GM06990 (cell line): ENCODE data around the gene MYH1.

ENCODE experiments used
- DNase-seq: peaks from one replicate; pipeline ENCODE4 v3.0.0-alpha.2; 2011; ENCODE audit not compliant: insufficient read length; ENCODE audit errors: extremely low read depth
- H3K27me3 ChIP-seq: replicated peaks from 2 replicates; pipeline ENCODE4 v1.6.0; 2011; ENCODE audit warnings: low read length; ENCODE audit not compliant: control insufficient read depth, insufficient read depth
- H3K36me3 ChIP-seq: 2 replicates; pipeline ENCODE4 v1.5.1; 2011; ENCODE audit warnings: low read length; ENCODE audit not compliant: control insufficient read depth, insufficient read depth
- H3K4me3 ChIP-seq: replicated peaks from 2 replicates; pipeline ENCODE4 v1.5.1; 2011; ENCODE audit warnings: low read depth, mild to moderate bottlenecking, control low read depth, low read length
- TF ChIP-seq, protein P1 (sequence below): IDR thresholded peaks from 2 replicates; pipeline ENCODE4 v1.5.1; 2011; ENCODE audit warnings: low read length, control low read depth, mild to moderate bottlenecking, inconsistent platforms; ENCODE audit not compliant: insufficient read depth, poor library complexity, severe bottlenecking

The MYH1 gene

DNA sequence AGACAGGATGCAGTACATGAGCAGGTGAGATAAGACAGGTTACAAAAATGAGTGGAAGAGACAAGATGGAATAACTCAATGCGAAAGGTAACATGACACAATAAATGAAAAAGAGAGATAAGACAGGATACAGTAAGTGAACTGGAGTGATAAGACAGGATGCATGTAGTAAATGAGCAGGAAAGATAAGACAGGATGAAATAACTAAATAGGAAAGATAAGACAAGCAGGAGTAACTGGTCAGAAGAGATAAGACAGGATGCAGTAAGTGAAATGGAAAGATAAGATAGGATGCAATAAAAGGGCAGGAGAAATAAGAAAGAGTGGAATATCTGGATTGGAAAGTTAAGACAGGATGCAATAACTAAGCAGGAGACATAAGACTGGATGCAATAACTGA lies 40.6 kb downstream of the MYH1 start:
- H3K27me3 ChIP-seq, result no peaks in the 10 kb centered on the region
- no peaks in the 10 kb centered on the region for H3K36me3 ChIP-seq
- no peak overlapping the region for H3K4me3 ChIP-seq
- TF ChIP-seq, protein P1, sequence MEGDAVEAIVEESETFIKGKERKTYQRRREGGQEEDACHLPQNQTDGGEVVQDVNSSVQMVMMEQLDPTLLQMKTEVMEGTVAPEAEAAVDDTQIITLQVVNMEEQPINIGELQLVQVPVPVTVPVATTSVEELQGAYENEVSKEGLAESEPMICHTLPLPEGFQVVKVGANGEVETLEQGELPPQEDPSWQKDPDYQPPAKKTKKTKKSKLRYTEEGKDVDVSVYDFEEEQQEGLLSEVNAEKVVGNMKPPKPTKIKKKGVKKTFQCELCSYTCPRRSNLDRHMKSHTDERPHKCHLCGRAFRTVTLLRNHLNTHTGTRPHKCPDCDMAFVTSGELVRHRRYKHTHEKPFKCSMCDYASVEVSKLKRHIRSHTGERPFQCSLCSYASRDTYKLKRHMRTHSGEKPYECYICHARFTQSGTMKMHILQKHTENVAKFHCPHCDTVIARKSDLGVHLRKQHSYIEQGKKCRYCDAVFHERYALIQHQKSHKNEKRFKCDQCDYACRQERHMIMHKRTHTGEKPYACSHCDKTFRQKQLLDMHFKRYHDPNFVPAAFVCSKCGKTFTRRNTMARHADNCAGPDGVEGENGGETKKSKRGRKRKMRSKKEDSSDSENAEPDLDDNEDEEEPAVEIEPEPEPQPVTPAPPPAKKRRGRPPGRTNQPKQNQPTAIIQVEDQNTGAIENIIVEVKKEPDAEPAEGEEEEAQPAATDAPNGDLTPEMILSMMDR, result no peak
- DNase-seq, result no peak

DNA sequence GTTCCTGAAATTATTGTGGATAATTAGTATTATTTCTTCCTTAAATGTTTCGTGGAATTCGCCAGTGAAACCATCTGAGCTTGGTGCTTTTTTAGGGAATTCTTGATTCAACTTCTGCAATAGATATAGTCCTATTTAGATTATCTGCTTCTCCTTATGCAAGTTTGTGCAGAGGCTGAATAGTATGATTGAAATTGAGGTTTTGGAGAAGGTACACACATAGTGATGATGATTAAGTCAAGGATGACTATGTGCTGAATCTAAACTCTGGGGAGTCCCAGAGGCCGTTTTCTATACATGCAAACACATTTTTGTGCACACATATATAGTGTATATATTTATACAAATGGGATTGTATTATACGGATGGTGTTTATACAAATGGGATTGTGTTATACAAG lies 43.8 kb downstream of the MYH1 start:
- Histone ChIP-seq H3K36me3 (no peaks in the 10 kb centered on the region), H3K27me3 (no peaks in the 10 kb centered on the region), H3K4me3 (no peak overlapping the region)
- TF ChIP-seq, protein P1, result no peak
- no peak for DNase-seq

DNA sequence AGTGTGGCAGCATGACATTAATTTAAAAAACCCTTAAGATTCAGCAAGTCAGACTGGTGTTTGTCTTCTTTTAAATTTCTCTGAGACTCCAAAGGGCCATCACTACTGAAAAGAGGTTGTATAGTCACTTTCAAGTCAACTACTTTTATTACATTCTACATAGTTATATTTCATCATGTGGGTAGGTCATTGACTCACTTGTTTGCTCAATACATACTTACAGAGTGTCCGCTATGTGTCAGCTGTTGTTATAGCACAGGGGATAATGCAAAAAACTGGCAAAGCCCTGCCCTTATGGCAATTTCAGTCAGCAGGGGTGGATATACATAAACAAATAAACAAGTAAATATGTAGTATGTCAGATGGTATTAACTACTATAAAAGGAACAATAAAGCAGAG lies 46.5 kb downstream of the MYH1 start:
- no peaks in the 10 kb centered on the region for H3K27me3 ChIP-seq
- no peak overlapping the region for H3K4me3 ChIP-seq
- TF ChIP-seq, protein P1, result no peak
- DNase-seq, result no peak
- no peaks in the 10 kb centered on the region for H3K36me3 ChIP-seq

DNA sequence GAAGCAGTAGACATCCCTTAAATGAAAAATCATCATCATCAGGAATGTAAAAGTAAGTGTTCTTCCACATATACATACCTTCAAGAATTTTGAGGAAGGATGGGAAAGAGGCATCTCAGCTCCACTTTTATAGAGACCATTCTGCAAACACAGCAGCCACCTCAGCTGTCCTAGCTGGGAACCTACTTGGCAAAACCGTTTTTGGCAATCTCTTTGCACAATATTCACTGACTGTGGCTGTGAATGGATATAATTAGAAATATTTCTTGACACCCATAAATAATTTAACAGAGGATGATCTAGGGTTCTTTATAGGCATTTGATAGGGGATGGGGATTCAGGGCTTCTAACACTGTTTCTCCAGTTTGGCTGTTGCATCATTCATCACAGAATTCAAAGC lies 48.9 kb downstream of the MYH1 start, which contains the start of gene MYH4:
Gene MYH4 (minus strand): TSS at position 101 of the 400 bp plus-strand sequence. CDS start 2,814 bp downstream, outside the sequence.
- Histone ChIP-seq H3K4me3 (no peak within 1 kb of the TSS), H3K27me3 (no peaks in the 10 kb centered on the region), H3K36me3 (no peaks in the 10 kb centered on the region)
- DNase-seq, result no peak
- TF ChIP-seq, protein P1, result no peak

DNA sequence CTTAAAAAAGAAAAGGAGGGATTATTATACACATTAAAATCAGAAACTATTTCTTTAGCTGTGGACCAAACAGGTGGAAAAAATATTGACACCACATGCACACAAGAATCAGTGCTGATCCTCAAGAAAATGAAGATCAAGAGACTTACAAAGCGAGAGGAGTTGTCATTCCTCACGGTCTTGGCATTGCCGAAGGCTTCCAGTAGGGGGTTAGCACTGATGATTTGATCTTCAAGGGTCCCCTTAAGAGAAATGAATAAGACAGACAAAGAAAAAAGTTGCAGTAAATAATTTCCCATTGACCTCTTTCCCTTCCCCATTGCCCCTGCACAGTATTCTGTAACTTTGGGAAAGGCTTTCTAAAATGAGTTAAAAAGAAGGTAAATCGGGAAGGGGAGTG lies 54.9 kb downstream of the MYH1 start:
- Histone ChIP-seq H3K27me3 (no peaks in the 10 kb centered on the region), H3K36me3 (no peaks in the 10 kb centered on the region), H3K4me3 (no peak overlapping the region)
- DNase-seq, result no peak
- TF ChIP-seq, protein P1, result no peak

DNA sequence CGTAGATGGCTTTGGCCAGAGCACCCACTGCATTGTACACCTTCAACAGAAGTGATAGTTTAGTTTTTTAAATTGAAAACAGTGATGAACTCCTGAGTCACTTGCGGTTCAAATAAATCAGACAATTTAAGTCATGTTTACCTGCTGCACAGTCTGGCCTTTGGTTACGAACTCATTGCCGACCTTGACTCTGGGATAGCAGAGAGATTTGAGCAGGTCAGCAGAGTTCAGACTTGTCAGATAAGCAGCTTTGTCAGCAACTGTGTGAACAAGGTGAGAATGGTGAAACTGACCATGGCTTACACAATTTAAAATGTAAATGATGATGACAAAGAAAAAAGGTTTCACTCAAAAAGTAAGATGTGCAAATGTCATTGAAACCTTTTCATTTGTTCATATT lies 58.3 kb downstream of the MYH1 start:
- TF ChIP-seq, protein P1, result no peak
- Histone ChIP-seq H3K4me3 (no peak overlapping the region), H3K36me3 (no peaks in the 10 kb centered on the region), H3K27me3 (no peaks in the 10 kb centered on the region)
- DNase-seq, result no peak
